ENCODE measurements around the gene FAM162A.

DNA sequence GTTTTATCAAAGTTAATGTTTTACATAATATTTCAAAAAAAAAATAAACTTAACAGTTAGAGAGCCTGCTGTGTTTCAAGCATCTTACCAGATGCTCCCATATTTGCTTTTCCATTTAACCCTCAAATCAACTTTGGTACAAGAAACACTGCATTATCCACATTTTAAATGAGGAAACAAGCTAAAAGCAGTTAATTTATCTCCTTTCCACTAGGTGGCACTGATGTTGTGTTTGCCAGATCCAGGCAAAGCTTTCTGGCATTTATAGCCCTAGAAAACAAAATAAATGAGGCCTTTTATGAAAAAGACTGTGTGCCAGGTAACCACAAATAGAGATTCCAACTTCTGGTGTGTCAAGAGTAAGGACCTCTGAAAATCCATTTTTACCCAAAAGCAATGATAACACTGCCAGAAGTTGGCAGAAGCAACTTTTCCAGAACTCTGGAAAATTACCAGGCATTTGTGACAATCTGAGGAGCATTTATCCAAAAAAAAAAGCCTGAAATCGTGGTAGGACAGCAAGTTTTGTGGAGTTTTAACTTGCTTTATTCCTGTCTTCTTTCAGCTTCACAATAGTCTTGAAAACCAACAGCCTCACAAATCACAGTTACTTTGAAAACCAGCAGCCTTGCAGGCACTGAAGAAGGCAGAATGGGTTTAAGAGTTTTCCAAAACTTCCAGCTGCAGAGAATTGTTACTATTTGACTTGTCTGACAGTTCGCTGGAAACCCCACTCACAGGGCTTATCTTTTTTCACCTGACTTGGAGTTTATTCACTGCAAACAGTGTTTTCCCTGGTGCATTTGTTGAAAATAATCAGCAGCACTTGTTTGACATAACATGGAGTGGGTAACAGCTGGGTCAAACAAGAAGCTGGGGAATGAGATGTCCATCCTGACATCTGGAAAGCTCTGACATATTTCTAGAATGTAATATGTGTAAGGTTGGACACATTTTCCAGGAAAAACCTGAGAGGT, 9.2 kb downstream of the FAM162A start:
- TF ChIP-seq, protein P1, sequence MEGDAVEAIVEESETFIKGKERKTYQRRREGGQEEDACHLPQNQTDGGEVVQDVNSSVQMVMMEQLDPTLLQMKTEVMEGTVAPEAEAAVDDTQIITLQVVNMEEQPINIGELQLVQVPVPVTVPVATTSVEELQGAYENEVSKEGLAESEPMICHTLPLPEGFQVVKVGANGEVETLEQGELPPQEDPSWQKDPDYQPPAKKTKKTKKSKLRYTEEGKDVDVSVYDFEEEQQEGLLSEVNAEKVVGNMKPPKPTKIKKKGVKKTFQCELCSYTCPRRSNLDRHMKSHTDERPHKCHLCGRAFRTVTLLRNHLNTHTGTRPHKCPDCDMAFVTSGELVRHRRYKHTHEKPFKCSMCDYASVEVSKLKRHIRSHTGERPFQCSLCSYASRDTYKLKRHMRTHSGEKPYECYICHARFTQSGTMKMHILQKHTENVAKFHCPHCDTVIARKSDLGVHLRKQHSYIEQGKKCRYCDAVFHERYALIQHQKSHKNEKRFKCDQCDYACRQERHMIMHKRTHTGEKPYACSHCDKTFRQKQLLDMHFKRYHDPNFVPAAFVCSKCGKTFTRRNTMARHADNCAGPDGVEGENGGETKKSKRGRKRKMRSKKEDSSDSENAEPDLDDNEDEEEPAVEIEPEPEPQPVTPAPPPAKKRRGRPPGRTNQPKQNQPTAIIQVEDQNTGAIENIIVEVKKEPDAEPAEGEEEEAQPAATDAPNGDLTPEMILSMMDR (IDR thresholded peaks at IDR 0.05; ENCODE audit: low read length), result peak; percentile 79
- TF ChIP-seq EZH2 (IDR thresholded peaks at IDR 0.05; ENCODE audit: borderline replicate concordance, low read length), result no peak

All from OCI-LY1 (cell line).